NCI-H2171 (cell line): Measurements from ENCODE around the gene VSIG10.
"Not testable (repeated sequence)": the region's sequence is repeated elsewhere in the genome, so short reads cannot be mapped to it uniquely, and the experiment has no call there.

Source experiments
- DNase-seq: peaks from one replicate; lab custom pipeline; 2025; lab: John Stamatoyannopoulos, UW

The VSIG10 gene

GRCh38 chr12:118103601-118104382 lies at the start of gene VSIG10:
Gene VSIG10, minus strand, starts transcription at chr12:118104011. Its CDS starts 340 bp downstream, at chr12:118103671.
- peak; percentile 58 for DNase-seq

DNA sequence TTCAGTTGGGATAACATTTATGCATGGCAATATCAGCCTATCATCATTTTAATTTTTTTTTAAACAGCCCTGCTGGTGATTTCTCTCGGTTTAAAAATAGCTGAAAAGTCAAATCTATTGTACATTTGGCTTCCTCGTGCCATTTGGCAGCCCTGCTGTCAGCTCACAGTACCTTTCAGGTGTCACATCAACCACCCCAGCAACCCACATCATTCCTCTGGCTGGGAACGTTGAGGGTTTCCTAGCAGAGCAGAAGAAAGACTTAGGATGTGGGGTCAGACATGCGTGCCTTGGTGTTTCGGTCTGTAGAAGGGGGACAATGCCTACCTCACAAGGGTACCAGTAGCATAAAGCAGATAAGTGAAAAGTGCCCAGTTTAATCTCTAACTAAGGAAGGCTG lies 47.9 kb upstream of the VSIG10 start:
- no peak for DNase-seq

DNA sequence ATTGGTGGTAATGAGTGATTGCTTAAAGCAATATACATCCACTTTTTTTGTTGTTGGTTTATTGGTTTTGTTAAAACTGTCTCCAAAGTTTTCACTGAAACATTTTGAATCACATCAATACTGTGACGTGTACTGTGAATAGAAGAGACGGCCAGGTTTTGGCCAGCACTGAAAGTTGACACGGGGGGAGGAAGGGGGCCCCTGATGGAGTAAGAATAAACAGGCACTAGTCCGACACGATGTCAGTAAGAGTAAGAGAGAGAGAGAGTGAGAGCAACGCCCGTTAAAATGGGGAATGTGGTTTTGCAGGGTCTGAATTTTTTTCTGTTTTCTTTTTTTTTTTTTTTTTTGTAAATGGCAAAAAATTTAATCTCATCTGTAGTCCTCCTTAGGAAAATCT lies 46.8 kb upstream of the VSIG10 start:
- DNase-seq = no peak

DNA sequence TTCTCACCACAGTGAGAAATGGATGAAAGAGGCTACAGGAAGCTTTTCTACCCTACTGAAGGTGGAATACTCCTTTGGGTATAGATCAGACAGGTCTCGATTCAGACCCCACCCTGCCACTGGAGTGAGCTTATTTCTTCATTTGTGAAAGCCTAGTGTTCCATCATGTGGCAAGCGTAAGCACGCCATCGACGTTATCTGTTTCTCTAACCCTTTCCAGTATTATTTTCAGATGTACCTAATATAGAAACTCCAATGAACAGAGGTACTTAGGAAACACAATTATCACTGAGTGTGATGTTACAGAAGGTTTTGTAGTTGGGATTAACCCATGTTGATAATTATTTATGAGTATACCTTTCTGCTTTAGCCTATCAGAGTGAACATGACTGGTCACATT lies 44.5 kb upstream of the VSIG10 start:
- DNase-seq = no peak

DNA sequence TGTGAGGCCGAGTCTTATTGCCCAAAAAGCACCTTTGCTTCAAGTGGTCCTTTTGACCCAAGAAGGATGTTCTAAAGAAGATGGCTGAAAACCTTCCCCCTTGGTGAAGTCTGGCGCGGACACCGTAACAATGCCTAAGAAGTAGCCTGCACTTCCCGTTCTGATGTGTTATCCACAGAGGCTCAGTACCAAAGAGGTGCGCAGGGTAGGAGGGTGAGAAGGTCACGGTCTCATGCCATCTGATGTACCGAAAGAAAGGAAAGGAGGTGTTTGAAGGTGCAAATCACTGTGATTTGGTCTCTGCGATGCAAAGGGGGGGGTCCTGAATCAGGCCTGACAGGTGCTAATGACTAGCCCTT lies 42.0 kb upstream of the VSIG10 start:
- DNase-seq = no peak

- peak; percentile 84 for DNase-seq
Measured at GRCh38 chr12:118145113-118145797, 41.4 kb upstream of the VSIG10 start.

GRCh38 chr12:118144499-118144898 lies 40.7 kb upstream of the VSIG10 start:
- DNase-seq = no peak

DNA sequence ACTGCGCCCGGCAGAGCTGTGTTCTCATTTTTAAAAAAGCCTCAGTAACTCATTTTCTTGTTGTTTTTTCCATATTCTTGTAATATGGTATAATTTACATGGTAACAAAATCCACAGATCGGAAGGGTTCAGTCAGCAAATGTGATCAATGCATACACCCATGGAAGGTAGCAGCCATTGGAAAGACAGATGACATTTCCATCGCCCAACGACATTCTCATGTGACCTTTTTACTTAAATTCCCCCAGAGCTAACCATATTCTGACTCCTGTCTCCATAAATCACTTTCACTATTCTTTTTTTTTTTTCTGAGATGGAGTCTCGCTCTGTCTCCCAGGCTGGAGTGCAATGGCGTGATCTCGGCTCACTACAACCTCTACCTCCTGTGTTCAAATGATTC lies 37.0 kb upstream of the VSIG10 start:
- DNase-seq = no peak

- DNase-seq = no peak
Measured at GRCh38 chr12:118137148-118137678, 33.4 kb upstream of the VSIG10 start.

DNA sequence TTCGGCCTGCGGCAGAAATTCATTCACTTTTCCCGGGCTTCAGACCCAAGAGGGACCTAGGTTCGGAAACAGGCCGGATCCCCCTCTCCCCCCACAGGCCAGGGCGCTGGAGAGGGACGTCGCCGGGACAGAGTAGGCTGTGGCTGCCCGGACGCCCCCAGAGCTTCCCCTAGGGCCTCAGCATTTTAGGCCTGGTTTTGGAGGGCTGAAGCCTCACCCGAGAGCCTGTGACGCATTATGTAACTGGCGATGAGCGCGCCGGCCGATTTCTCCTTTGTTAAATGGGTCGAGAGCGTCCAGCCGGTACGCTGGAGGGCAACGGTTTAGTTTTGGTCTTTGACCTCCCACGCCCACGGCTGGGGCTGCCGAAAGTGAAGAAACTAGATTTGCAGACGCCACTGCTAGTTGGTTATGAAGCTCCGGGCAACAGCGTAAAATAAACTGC lies 32.8 kb upstream of the VSIG10 start:
- DNase-seq = no peak

GRCh38 chr12:118135788-118136558 lies 32.2 kb upstream of the VSIG10 start, which contains the start of gene PEBP1:
Gene PEBP1, plus strand, starts transcription at chr12:118136124. Its CDS starts 86 bp downstream, at chr12:118136210.
- DNase-seq = peak; percentile 94

DNA sequence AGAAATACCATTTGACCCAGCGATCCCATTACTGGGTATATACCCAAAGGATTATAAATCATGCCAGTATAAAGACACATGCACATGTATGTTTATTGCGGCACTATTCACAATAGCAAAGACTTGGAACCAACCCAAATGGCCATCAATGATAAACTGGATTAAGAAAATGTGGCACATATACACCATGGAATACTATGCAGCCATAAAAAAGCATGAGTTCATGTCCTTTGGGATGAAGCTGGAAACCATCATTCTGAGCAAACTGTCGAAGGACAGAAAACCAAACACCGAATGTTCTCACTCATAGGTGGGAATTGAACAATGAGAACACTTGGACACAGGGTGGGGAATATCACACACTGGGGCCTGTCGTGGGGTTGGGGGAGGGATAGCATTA lies 25.6 kb upstream of the VSIG10 start:
- DNase-seq = not testable (repeated sequence)

DNA sequence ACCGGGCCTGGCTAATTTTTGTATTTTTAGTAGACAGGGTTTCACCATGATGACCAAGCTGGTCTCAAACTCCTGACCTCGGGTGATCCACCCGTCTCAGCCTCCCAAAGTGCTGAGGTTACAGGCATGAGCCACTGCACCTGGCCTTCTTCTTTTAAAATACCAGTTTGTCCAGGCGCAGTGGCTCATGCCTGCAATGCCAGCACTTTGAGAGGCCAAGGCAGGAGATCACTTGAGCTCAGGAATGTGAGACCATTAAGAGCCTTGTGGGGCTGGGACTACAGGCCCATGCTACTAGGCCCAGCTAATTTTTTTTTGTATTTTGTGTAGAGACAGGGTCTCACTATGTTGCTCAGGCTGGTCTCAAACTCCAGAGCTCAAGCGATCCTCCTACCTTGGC lies 24.1 kb upstream of the VSIG10 start:
- no peak for DNase-seq

- no peak for DNase-seq
Measured at GRCh38 chr12:118126119-118126757, 22.4 kb upstream of the VSIG10 start.

DNA sequence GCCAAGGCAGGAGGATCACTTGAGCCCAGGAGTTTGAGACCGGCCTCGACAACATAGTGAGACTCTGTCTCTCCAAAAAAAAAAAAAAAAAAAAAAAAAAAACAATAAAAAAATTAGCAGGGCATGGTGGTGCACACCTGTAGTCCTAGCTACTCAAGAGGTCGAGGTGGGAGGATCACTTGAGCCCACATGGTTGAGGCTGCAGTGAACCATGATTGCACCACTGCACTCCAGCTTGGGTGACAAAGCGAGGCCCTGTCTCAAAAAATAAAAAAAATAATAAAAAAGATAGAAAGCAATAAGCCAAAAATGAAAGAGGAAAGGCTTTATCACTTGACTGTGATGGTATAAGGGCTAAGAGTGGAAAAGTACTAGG lies 21.9 kb upstream of the VSIG10 start:
- DNase-seq = no peak

DNA sequence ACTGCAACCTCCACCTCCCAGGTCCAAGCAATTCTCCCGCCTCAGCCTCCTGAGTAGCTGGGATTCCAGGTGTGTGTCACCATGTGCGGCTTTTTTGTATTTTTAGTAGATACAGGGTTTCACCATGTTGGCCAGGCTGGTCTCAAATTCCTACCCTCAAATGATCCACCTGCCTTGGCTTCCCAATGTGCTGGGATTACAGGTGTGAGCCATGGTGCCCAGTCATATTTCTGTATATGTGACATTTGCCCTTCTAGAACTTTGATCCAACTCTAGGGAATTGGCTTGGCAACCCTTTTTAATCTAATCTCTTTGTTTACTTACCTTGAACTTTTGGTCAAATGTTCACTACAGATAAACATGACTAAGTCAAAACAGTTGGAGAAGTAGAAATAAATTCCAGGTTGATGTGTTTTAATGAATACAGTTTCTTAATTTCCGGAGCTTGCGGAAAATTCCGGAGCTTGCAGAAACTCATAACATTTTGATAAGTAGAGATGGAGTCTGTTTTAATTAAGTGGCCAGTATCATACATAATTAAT lies 20.6 kb upstream of the VSIG10 start:
- DNase-seq = no peak

DNA sequence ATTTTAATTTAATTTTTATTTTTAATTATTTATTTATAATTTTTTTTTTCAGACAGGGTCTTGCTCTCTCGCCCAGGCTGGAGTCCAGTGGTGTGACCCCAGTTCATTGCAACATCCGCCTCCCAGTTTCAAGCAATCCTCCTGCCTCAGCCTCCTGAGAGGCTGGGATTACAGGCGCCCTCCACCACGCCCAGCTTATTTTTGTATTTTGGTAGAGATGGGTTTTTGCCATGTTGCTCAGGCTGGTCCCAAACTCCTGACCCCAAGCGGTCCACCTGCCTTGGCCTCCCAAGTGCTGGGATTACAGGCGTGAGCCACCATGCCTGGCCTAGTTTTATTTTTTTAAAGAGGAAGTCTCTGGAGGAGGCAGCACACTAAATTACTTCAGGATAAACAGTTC lies 18.5 kb upstream of the VSIG10 start:
- DNase-seq = no peak

DNA sequence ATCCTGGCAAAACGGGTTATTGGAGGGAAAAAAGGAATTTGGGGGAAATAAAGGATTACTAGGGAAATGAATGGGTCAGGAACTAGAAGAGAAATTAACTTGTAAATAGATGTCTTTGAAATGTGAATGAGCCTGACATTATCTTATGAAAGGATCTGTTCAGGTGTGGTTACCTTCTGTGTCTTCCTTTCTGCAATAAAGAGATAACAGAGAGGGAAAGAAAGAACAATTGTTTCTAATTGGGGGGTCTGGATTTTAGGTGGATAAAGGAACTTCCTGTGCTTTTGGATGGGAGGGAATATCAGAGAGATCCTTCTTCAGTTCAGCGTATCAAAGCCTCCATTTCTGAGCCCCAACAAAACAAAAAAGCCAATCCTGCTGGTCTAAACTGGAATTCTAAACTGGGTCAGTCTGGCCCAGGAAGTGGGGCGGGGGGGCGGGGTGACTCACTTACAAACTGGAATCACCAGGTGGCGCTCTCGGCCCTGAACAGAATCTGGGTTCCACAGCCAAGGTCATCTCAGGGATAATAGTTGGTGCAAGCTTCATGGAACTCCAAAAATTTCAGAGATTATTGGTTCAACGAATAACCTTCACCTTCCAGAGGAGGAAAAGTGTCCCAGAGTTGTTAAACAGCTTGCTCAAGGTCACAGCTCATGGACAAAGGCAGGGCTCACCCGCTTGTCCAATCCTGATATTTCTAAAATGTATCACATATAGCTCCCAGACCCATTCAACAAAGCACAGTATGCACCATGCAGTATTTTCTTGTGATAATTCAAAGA lies 17.0 kb upstream of the VSIG10 start:
- peak; percentile 29 for DNase-seq

- DNase-seq = no peak
Measured at GRCh38 chr12:118119449-118119879, 15.7 kb upstream of the VSIG10 start.

GRCh38 chr12:118109088-118109487 lies 5.3 kb upstream of the VSIG10 start:
- no peak for DNase-seq

GRCh38 chr12:118107694-118108093 lies 3.9 kb upstream of the VSIG10 start:
- DNase-seq = no peak
